ENCODE results near the gene MRGPRF. TPM values are rescaled to one million over a fixed set of nuclear protein-coding genes. Genes with fewer than 3 reads are reported as not detected.

The MRGPRF gene
- total RNA-seq, 1 experiment from 2014 or later: 0.76 TPM

GRCh38 chr11:68979931-68980775 lies 32.9 kb downstream of the MRGPRF start:
- no TSS peak for BruUV-seq (replicated peaks)
- Histone ChIP-seq H3K9ac (ENCODE audit: low read length) (no peak overlapping the region), H3K36me3 (ENCODE audit: control insufficient read depth in 1 of 2, insufficient read depth in 2 of 2, low read length in 2 of 2) (no peaks in the 10 kb centered on the region), H3K9me3 (ENCODE audit: control insufficient read depth in 1 of 2, insufficient read depth in 1 of 2, low read depth in 1 of 2, low read length in 2 of 2) (peaks cover 0 to 3% of the 10 kb centered on the region in 2 experiments; a peak in 1 of 4 replicates), H3K9me2 (ENCODE audit: insufficient read depth) (no peaks in the 10 kb centered on the region), H2AFZ (ENCODE audit: low read depth, low read length, poor library complexity, severe bottlenecking) (no peak overlapping the region), H3K27me3 (ENCODE audit: insufficient read depth, low read length) (no peaks in the 10 kb centered on the region), H3K27ac (ENCODE audit: low read depth, low read length) (no peak overlapping the region), H3K79me2 (ENCODE audit: insufficient read depth, low read length) (no peaks in the 10 kb centered on the region), H3K4me1 (ENCODE audit: control insufficient read depth in 1 of 2, insufficient read depth in 2 of 2, low read length in 2 of 2) (peaks cover 0 to under 1% of the 10 kb centered on the region in 2 experiments; a peak in 1 of 4 replicates), H3K4me3 (replicated peaks in 1 of 2; ENCODE audit: low read depth in 1 of 2, low read length in 2 of 2) (no peak overlapping the region), H3K4me2 (ENCODE audit: low read length) (no peak overlapping the region), H4K20me1 (ENCODE audit: insufficient read depth) (no peaks in the 10 kb centered on the region)
- intact Hi-C loops (cut with micrococcal nuclease): no loop called here
- no peak; the same call in 1 of the 2 replicates for ATAC-seq
- ChIA-PET POLR2A (no interaction called here), RAD21 (ENCODE audit: low non-redundant PET in 1 of 2, low total read pairs in 2 of 2, uncharacterized antibody in 2 of 2, unreplicated experiment in 2 of 2) (no interaction called here), CTCF (no interaction called here)
- no peak for DNase-seq (ENCODE audit: low read depth, low spot score)
- no peak for TF ChIP-seq SRF (IDR thresholded peaks at IDR 0.05; ENCODE audit: low read depth)
- no peak for TF ChIP-seq ATF3 (IDR thresholded peaks at IDR 0.05)
- TF ChIP-seq CBX3 (IDR thresholded peaks at IDR 0.05; ENCODE audit: low read depth): no peak
- TF ChIP-seq POLR2A (IDR thresholded peaks at IDR 0.05; ENCODE audit: borderline replicate concordance, extremely low read depth, insufficient read depth, insufficient read length): no peak

- no peak overlapping the region for H3K27ac ChIP-seq (ENCODE audit: low read depth, low read length)
- H3K9me2 ChIP-seq (ENCODE audit: insufficient read depth): no peaks in the 10 kb centered on the region
- intact Hi-C loops (cut with micrococcal nuclease): no loop called here
- H3K79me2 ChIP-seq (ENCODE audit: insufficient read depth, low read length): no peaks in the 10 kb centered on the region
- ChIA-PET POLR2A (no interaction called here), RAD21 (ENCODE audit: low non-redundant PET in 1 of 2, low total read pairs in 2 of 2, uncharacterized antibody in 2 of 2, unreplicated experiment in 2 of 2) (no interaction called here), CTCF (no interaction called here)
- no peaks in the 10 kb centered on the region for H3K27me3 ChIP-seq (ENCODE audit: insufficient read depth, low read length)
- H3K9ac ChIP-seq (ENCODE audit: low read length): no peak overlapping the region
- H3K4me3 ChIP-seq (replicated peaks in 1 of 2; ENCODE audit: low read depth in 1 of 2, low read length in 2 of 2): no peak overlapping the region
- H3K4me2 ChIP-seq (ENCODE audit: low read length): no peak overlapping the region
- no peaks in the 10 kb centered on the region for H3K36me3 ChIP-seq (ENCODE audit: control insufficient read depth in 1 of 2, insufficient read depth in 2 of 2, low read length in 2 of 2)
- TF ChIP-seq MAX (IDR thresholded peaks at IDR 0.05) (no peak), EZH2 (IDR thresholded peaks at IDR 0.05) (no peak), ZFX (IDR thresholded peaks at IDR 0.05) (no peak), CEBPB (IDR thresholded peaks at IDR 0.05; ENCODE audit: low read depth) (no peak), FOSL1 (IDR thresholded peaks at IDR 0.05; ENCODE audit: low read depth) (no peak), EZH2phosphoT487 (IDR thresholded peaks at IDR 0.05; ENCODE audit: borderline replicate concordance) (no peak), YY1 (IDR thresholded peaks at IDR 0.05; ENCODE audit: extremely low read depth, insufficient replicate concordance, low read depth, low read length) (no peak), TCF7L2 (IDR thresholded peaks at IDR 0.05; ENCODE audit: borderline replicate concordance, extremely low read depth, insufficient read depth, insufficient read length) (no peak)
- peaks cover 0 to 5% of the 10 kb centered on the region in 2 experiments; a peak in 1 of 4 replicates for H3K4me1 ChIP-seq (ENCODE audit: control insufficient read depth in 1 of 2, insufficient read depth in 2 of 2, low read length in 2 of 2)
- H4K20me1 ChIP-seq (ENCODE audit: insufficient read depth): no peaks in the 10 kb centered on the region
- H2AFZ ChIP-seq (ENCODE audit: low read depth, low read length, poor library complexity, severe bottlenecking): no peak overlapping the region
- DNase-seq (ENCODE audit: low read depth, low spot score) (no peak), ATAC-seq (no peak)
- peaks cover 0 to 3% of the 10 kb centered on the region in 2 experiments; a peak in 1 of 4 replicates for H3K9me3 ChIP-seq (ENCODE audit: control insufficient read depth in 1 of 2, insufficient read depth in 1 of 2, low read depth in 1 of 2, low read length in 2 of 2)
- BruUV-seq (replicated peaks): no TSS peak
These were observed 34.0 kb downstream of the MRGPRF start for GRCh38 chr11:68978931-68979594.
